IPS-NIHi11 (cell line): ENCODE measurements around the gene PTPRE.

Experiments used
- DNase-seq: peaks from one replicate; pipeline ENCODE4 v3.0.0; 2012; ENCODE audit warnings: mixed read lengths, low spot score

Gene PTPRE

GRCh38 chr10:128046156-128046952 lies 139.5 kb downstream of the PTPRE start:
- DNase-seq, result no peak

GRCh38 chr10:128046953-128047290 lies 140.0 kb downstream of the PTPRE start:
- no peak for DNase-seq

GRCh38 chr10:128047351-128047750 lies 140.4 kb downstream of the PTPRE start:
- peak; percentile 94 for DNase-seq

- no peak for DNase-seq
Observed at GRCh38 chr10:128047991-128048818, 141.3 kb downstream of the PTPRE start.

- no peak for DNase-seq
Observed at GRCh38 chr10:128048819-128049210, 141.9 kb downstream of the PTPRE start.

- no peak for DNase-seq
Observed at GRCh38 chr10:128049226-128050120, 142.6 kb downstream of the PTPRE start.

GRCh38 chr10:128050121-128050516 lies 143.2 kb downstream of the PTPRE start:
- no peak for DNase-seq

- no peak for DNase-seq
Observed at GRCh38 chr10:128050936-128051335, 144.0 kb downstream of the PTPRE start.

GRCh38 chr10:128051548-128051947 lies 144.6 kb downstream of the PTPRE start:
- DNase-seq, result no peak

GRCh38 chr10:128052696-128053095 lies 145.8 kb downstream of the PTPRE start:
- no peak for DNase-seq

- DNase-seq, result no peak
Observed at GRCh38 chr10:128053356-128053755, 146.5 kb downstream of the PTPRE start.

- no peak for DNase-seq
Observed at GRCh38 chr10:128054163-128054970, 147.5 kb downstream of the PTPRE start.

GRCh38 chr10:128055061-128055868 lies 148.4 kb downstream of the PTPRE start:
- DNase-seq, result no peak

- DNase-seq, result no peak
Observed at GRCh38 chr10:128056303-128057050, 149.6 kb downstream of the PTPRE start.

- no peak for DNase-seq
Observed at GRCh38 chr10:128058106-128058749, 151.3 kb downstream of the PTPRE start.

- DNase-seq, result no peak
Observed at GRCh38 chr10:128058750-128059134, 151.8 kb downstream of the PTPRE start.

GRCh38 chr10:128059266-128059981 lies 152.5 kb downstream of the PTPRE start:
- DNase-seq, result no peak

- DNase-seq, result no peak
Observed at GRCh38 chr10:128059982-128060293, 153.0 kb downstream of the PTPRE start.
